ENCODE measurements around the gene HNRNPLL.
A peak's percentile ranks its signal among the peaks of the same experiment; 100 is the strongest.
"Not testable (repeated sequence)": the region's sequence is repeated elsewhere in the genome, so short reads cannot be mapped to it uniquely, and the experiment has no call there.

HNRNPLL gene

GRCh38 chr2:38602732-38603401 lies at the start of gene HNRNPLL:
TSS of gene HNRNPLL (minus strand) at chr2:38602928. CDS start at chr2:38602626, 302 bp downstream.
- DNase-seq, result peak; percentile 93

- no peak for DNase-seq
These were observed 48.0 kb upstream of the HNRNPLL start for GRCh38 chr2:38650717-38651116.

GRCh38 chr2:38650012-38650411 lies 47.3 kb upstream of the HNRNPLL start:
- DNase-seq, result no peak

GRCh38 chr2:38649176-38649728 lies 46.5 kb upstream of the HNRNPLL start:
- DNase-seq, result no peak

DNA sequence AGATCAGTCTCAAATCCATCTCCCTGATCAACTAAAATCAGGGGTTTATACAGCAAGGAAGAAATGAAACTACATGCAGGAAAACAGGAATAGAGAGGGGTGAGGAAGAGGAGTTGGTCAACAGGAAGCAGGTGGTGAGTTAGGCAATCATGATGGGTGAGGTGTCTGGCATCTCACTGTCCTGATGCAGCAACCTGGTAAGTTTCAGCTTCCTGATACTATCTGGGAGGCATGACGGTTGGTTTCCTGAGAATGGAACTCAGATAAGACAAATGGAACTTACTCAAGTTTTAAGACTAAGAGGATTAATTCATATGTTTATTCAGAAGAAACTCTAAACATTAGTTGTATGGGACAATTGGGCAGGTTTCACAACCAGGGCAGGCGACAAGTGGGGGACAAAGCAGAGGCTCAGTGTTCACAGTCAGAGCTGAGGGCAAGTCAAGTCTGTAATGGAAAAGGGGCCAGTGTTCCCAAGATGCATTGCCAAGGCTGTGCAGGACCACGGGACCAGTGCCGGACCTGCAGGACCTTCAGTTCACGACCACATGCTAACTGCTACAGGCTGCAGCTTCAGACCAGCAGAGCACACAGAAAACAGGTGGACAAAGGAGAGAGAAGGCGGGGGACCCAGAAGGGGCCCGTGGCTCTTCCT lies 45.5 kb upstream of the HNRNPLL start:
- no peak for DNase-seq

GRCh38 chr2:38643683-38644511 lies 41.2 kb upstream of the HNRNPLL start:
- DNase-seq, result not testable (repeated sequence)

DNA sequence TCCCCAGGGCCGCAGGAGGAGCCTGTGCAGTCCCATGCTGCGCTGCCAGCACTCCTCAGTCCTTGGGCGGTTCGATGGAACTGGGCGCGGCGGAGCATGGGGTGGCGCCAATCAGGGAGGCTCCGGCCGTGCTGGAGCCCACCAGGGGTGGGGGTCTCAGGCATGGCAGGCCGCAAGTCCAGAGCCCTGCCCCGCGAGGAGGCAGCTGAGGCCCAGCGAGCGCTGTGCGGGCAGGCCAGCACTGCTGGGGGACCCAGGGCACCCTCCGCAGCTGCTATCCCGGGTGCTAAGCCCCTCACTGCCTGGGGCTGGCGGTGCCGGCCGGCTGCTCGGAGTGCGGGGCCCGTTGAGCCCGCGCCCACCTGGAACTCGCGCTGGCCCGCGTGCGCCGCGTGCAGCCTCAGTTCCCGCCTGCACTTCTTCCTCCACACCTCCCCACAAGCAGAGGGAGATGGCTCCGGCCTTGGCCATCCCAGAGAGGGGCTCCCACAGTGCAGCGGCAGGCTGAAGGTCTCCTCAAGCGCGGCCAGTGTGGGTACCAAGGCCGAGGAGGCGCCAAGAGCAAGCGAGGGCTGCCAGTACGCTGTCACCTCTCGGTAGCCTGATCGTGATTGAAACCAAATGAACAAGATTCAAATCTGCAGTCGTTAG lies 40.4 kb upstream of the HNRNPLL start:
- DNase-seq, result no peak

DNA sequence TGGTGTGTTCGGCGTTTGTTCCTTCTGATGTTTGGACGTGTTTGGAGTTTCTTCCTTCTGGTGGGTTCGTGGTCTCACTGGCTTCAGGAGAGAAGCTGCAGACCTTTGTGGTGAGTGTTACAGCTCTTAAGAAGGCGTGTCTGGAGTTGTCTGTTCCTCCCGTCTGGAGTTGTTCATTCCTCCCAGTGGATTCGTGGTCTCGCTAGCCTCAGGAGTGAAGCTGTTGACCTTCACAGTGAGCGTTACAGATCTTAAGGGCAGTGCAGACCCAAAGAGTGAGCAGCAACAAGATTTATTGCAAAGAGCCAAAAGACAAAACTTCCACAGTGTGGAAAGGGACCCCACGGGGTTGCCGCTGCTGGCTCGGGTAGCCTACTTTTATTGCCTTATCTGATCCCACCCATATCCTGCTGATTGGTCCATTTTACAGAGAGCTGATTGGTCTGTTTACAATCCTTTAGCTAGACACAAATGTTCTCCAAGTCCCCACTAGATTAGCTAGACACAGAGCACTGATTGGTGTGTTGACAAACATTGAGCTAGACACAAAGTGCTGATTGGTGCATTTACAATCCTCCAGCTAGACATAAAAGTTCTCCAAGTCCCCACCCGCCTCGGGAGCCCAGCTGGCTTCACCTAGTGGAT lies 39.8 kb upstream of the HNRNPLL start:
- not testable (repeated sequence) for DNase-seq

- DNase-seq, result no peak
These were observed 33.3 kb upstream of the HNRNPLL start for GRCh38 chr2:38636069-38636468.

DNA sequence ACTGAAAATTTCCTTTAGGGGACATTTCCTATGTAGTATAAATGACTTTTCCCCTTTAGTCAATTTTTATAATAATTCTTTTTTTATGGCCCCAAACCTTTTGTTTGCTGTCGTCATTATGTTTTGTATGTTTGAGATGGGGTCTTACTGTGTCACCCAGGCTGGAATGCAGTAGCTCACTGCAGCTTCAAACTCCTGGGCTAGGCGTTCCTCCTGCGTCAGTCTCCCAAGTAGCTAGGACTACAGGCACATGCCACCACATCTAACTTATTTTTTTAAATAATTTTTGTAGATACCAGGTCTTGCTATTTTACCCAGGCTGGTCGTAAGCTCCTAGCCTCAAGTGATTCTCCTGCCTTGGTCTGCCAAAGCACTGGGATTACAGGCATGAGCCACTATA lies 32.4 kb upstream of the HNRNPLL start:
- no peak for DNase-seq

DNA sequence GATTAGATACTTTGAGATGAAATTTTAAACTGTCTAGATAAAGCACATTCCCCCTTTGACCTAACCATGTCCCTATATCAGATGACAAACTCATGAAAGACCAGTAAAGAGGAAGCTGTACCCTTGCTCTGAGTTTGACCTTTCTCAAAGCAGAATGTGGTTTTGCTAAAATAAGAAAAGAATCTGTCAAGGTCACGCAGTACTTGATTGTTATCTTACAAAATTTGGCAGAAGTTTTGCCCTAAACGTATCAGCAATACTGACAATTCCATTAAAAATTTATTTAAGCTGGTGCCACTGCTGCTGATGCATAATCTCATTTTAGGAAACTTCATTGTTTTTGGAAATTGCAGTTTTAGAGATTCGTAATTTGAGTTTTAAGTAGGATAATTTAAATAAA lies 32.0 kb upstream of the HNRNPLL start:
- no peak for DNase-seq

GRCh38 chr2:38633895-38634294 lies 31.2 kb upstream of the HNRNPLL start:
- DNase-seq, result no peak

DNA sequence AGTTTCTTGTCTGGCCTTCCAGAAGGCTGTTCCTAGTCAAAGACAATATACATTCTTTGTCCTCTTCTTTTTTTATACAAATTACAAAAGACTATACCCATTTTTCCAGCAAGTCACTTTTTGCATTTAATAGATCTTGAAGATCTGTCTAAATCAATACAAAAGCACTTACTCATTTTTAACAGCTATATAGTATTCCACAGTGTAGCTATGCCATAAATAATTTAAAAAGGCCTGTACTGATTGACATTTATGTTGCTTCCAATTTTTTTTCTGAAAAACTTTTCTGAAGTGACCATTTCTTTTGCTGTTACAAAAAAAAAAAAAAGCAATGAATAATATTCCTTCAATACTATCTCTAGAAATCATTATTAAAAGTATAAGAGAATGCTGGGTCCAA lies 30.3 kb upstream of the HNRNPLL start:
- DNase-seq, result no peak

GRCh38 chr2:38631976-38632375 lies 29.2 kb upstream of the HNRNPLL start:
- no peak for DNase-seq

- no peak for DNase-seq
These were observed 27.0 kb upstream of the HNRNPLL start for GRCh38 chr2:38629684-38630083.

DNA sequence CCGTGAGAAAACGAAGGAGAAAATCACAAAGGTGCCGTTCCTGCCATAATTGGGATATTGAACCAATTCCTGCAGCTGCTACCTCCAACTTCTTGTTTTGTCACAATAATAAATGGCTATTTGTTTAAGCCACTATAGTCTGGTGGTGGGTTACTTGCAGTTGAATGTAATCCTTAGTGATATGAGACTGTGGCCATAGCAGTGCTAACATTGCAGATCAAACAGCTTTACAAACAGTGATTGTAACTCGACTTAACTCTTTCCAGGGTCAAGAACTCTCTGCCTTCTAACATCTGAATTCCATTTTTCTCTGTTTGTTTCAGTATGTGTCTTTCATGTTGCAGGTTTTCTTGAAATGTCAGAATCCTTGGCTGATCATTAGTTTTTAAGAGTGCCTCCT lies 24.7 kb upstream of the HNRNPLL start:
- no peak for DNase-seq

DNA sequence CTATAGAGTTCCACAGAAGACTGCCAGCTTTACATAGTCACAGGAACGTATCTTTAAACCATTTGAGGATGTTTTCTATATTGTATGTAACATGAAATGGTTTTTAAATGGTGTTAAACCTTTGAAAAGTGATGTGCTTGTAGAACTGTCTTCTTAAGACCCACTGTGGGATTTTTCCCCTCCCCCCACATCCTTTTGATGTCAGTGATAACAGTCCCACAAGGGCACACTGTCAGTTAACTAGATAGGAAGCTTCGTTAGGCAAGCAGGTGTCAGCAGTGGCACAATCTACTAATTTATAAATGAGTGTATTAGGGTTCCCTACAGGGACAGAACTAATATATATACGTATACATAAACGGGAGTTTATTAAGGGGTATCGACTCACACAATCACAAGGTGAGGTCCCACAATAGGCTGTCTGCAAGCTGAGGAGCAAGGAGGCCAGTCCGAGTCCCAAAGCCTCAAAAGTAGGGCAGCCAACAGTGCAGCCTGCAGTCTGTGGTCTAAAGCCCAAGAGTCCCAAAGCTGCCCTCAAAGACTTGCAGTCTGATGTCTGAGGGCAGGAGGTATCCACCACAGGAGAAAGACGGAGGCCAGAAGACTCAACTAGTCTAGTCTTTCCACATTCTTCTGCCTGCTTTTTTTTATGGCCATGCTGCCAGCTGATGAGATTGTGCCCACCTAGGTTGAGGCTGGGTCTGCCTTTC lies 23.8 kb upstream of the HNRNPLL start:
- no peak for DNase-seq

DNA sequence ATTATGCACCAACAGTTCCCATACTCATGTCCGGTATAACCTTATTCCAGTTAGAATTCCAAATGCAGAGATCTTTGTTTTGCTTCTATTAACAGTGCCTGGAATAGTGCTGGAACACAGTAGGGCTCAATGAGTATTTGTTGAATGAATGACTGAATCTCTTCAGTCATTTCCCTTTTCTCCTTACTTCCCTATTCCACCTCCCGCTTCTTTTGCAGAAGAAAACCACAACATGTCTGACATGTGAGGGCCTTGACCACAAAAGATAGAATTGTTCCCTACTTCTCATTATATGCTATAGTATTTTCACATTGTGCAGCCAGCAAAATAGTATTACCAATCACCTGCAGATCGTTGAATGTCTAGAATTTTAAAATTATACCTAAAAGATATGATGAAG lies 19.5 kb upstream of the HNRNPLL start:
- no peak for DNase-seq

DNA sequence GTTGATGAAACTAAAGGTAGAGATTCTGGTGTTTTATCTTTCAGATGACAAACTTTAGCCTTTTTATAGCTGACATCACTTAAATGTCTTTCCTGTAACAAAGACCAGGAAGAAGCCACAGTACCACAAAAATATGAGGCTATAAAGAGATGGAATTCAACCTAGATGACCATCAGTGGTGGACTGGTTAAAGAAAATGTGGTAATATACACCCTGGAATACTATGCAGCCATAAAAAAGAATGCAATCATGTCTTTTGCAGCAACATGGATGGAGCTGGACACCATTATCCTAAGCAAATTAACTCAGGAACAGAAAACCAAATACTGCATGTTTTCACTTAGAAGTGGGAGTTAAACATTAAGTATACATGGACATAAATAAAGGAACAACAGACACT lies 18.3 kb upstream of the HNRNPLL start:
- DNase-seq, result no peak

DNA sequence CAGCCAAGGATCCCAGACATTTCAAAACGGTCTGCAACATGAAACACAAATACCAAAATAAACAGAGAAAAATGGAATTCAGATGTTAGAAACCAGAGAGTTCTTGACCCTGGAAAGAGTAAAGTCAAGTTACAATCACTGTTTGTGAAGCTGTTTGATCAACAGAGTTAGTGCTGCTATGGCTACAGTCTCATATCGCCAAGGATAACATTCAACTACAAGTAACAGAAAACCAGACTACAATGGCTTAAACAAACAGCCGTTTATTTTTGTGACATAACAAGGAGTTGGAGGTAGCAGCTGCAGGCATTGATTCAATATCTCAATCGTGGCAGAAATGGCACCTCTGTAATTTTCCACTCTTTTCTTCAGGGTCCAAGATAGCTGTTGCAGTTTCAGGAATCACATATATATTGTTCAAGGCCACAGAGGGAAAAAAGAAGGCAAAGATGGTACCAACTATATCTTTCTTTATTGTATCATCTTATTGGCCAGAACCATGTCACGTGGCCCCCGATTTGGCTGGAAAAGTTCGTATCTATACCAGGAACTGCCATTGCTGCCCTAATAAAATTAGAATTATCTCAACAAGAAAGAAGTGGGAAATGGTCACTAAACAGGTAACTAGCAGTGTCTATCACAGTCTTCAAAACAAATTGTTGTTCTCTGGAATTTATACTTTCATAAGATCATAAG lies 17.7 kb upstream of the HNRNPLL start:
- DNase-seq, result no peak

DNA sequence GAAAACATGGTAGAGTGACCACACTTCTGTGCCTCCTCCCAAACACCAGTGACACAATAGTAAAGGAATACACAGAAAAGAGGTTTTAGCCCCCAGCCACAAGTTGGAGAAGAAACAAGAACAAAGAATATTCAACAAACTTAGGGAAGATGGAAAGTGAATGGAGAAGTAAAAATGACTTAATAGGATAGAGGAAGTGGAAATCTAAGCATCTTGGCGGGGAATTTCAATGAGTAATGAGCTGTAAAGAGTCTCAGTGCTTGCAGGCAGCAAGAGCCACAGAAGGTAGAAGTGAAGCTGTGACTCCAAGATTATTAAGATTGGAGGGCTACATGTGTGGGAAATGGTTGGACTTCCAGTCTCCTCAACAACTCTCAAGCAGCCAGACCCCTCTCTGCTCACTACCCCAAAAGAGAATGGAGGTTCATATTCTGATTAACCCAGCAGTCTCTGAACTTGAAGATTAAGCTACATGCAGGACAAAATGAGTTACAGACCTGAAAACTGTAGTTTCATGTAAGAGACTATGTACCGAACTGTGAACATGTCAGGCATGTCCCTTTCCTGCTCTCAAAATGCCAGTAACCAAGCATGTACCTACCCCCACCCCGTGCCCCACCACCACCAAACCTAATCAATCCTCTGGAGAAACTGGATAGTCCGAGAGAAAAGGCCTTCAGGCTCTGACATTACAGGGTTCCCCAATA lies 16.9 kb upstream of the HNRNPLL start:
- DNase-seq, result no peak

All from NCI-H1105 treated with DMSO at 0.1 percent for 48 hours (cell line).